HepG2 (cell line): Measurements from ENCODE around the gene SULT4A1. TPM values are rescaled to one million over a fixed set of nuclear protein-coding genes. Genes with fewer than 3 reads are reported as not detected.

ENCODE experiments used
- ARID2 ChIP-seq: sonication (generic); formaldehyde crosslinking; IDR thresholded peaks from 2 replicates; pipeline ENCODE4 v1.8.1; 2022; ENCODE audit warnings: mild to moderate bottlenecking, missing genetic modification reagents, borderline replicate concordance
- ATF3 ChIP-seq: sonication (generic); formaldehyde crosslinking; IDR thresholded peaks from 2 replicates; pipeline ENCODE4 v1.4.0; 2020; ENCODE audit warnings: missing genetic modification reagents
- CENPX ChIP-seq: sonication (generic); formaldehyde crosslinking; IDR thresholded peaks from 2 replicates; pipeline ENCODE4 v1.9.0; 2021; ENCODE audit warnings: mild to moderate bottlenecking, missing genetic modification reagents, moderate library complexity
- CERS6 ChIP-seq: sonication (generic); formaldehyde crosslinking; IDR thresholded peaks from 2 replicates; pipeline ENCODE4 v1.5.0; 2020; ENCODE audit warnings: missing genetic modification reagents
- GLMP ChIP-seq: sonication (generic); formaldehyde crosslinking; IDR thresholded peaks from 2 replicates; pipeline ENCODE4 v1.9.0; 2021; ENCODE audit warnings: missing genetic modification reagents, mild to moderate bottlenecking, borderline replicate concordance
- IRX3 ChIP-seq: sonication (generic); formaldehyde crosslinking; IDR thresholded peaks from 2 replicates; pipeline ENCODE4 v1.8.1; 2023; ENCODE audit warnings: mild to moderate bottlenecking, low read depth, missing genetic modification reagents, borderline replicate concordance
- MAFK ChIP-seq, 2 experiments: IDR thresholded peaks in 1 of 2; conservative IDR thresholded peaks in 1 of 2; 2 replicates each; pipeline ENCODE4 v1.6.1; 2011; ENCODE audit warnings: improper control_type of control experiment in 2 of 2, low read length in 2 of 2
- MAX ChIP-seq: IDR thresholded peaks from 2 replicates; pipeline ENCODE4 v1.6.1; 2012; ENCODE audit warnings: inconsistent platforms
- RFXANK ChIP-seq: IDR thresholded peaks from 2 replicates; pipeline ENCODE4 v1.6.1; 2016
- SAP130 ChIP-seq: IDR thresholded peaks from 2 replicates; pipeline ENCODE4 v1.6.1; 2016; ENCODE audit warnings: low read depth
- SETDB1 ChIP-seq: sonication (generic); formaldehyde crosslinking; IDR thresholded peaks from 2 replicates; pipeline ENCODE4 v1.5.1; 2020; ENCODE audit warnings: missing genetic modification reagents, mild to moderate bottlenecking, borderline replicate concordance
- TRAFD1 ChIP-seq: sonication (generic); formaldehyde crosslinking; IDR thresholded peaks from 2 replicates; pipeline ENCODE4 v1.5.1; 2020; ENCODE audit warnings: missing genetic modification reagents, mild to moderate bottlenecking, borderline replicate concordance
- ZNF121 ChIP-seq: sonication (generic); formaldehyde crosslinking; IDR thresholded peaks from 2 replicates; pipeline ENCODE4 v1.5.0; 2020; ENCODE audit warnings: mild to moderate bottlenecking, missing genetic modification reagents
- ZNF253 ChIP-seq: sonication (generic); formaldehyde crosslinking; IDR thresholded peaks from 2 replicates; pipeline ENCODE4 v1.8.0; 2022; ENCODE audit warnings: mild to moderate bottlenecking, missing genetic modification reagents, borderline replicate concordance
- ZNF280B ChIP-seq: sonication (generic); formaldehyde crosslinking; IDR thresholded peaks from 2 replicates; pipeline ENCODE4 v1.5.0; 2020; ENCODE audit warnings: missing genetic modification reagents, mild to moderate bottlenecking, borderline replicate concordance
- ZNF513 ChIP-seq: sonication (generic); formaldehyde crosslinking; conservative IDR thresholded peaks from 2 replicates; pipeline ENCODE4 v1.5.0; 2020; ENCODE audit warnings: missing genetic modification reagents
- ZNF552 ChIP-seq: sonication (generic); formaldehyde crosslinking; IDR thresholded peaks from 2 replicates; pipeline ENCODE4 v1.9.0; 2022; ENCODE audit warnings: missing genetic modification reagents, mild to moderate bottlenecking, borderline replicate concordance
- ZNF616 ChIP-seq: sonication (generic); formaldehyde crosslinking; IDR thresholded peaks from 2 replicates; pipeline ENCODE4 v1.5.0; 2020; ENCODE audit warnings: low read depth, mild to moderate bottlenecking, missing genetic modification reagents
- ZSCAN30 ChIP-seq: sonication (generic); formaldehyde crosslinking; IDR thresholded peaks from 2 replicates; pipeline ENCODE4 v1.5.0; 2020; ENCODE audit warnings: mild to moderate bottlenecking, missing genetic modification reagents
- ZUFSP ChIP-seq: sonication (generic); formaldehyde crosslinking; IDR thresholded peaks from 2 replicates; pipeline ENCODE4 v1.9.0; 2021; ENCODE audit warnings: missing genetic modification reagents, mild to moderate bottlenecking, borderline replicate concordance
- polyA plus RNA-seq, 8 experiments: library from polyadenylated mRNA; depleted of rRNA in 3 of 8; stranded (reverse) in 7 of 8; unstranded in 1 of 8; fragments of >200 nt; fragmentation: Illumina TruSeq in 4 of 8; extraction: Trizol in 4 of 8; gene quantifications; 2 replicates each; pipeline versions ENCODE4 v1.2.1 to v1.2.3, GENCODE V29; 2011 to 2016; ENCODE audit warnings: low read depth in 4 of 8, missing spikeins in 1 of 8, mixed read lengths in 1 of 8; ENCODE audit not compliant: insufficient read depth in 1 of 8
- total RNA-seq, 5 experiments: library from RNA; depleted of rRNA; stranded (reverse); fragments of >200 nt; fragmentation: Illumina TruSeq; extraction: Trizol; gene quantifications; 2 replicates each; pipeline ENCODE4 v1.2.3, GENCODE V29; 2016; ENCODE audit warnings: low read depth in 1 of 5

SULT4A1 gene
- total and polyA plus RNA-seq, 2 of the 13 experiments (the other 11 are each of a cell fraction or from before 2014, with no cell fraction given): not detected

GRCh38 chr22:43823353-43823908 is 38.9 kb downstream of the SULT4A1 start (continued):
- no peak for TF ChIP-seq RFXANK (CRISPR knock-in tag)
- no peak for TF ChIP-seq CENPX (CRISPR knock-in tag)
- no peak for TF ChIP-seq ZNF552 (CRISPR knock-in tag)
- peak; percentile 39; the same call in 1 of the 2 replicates for TF ChIP-seq SAP130 (CRISPR knock-in tag)
- TF ChIP-seq ZNF616 (CRISPR knock-in tag): no peak
- no peak for TF ChIP-seq TRAFD1 (CRISPR knock-in tag)
- no peak for TF ChIP-seq ZUFSP (CRISPR knock-in tag)
- no peak for TF ChIP-seq MAFK (conservative IDR thresholded peaks at IDR 0.05 in 1 of 2, IDR thresholded peaks at IDR 0.05 in 1 of 2; ENCODE audit: low read length in 2 of 2)
- TF ChIP-seq ZNF513: no peak
- no peak for TF ChIP-seq ARID2 (CRISPR knock-in tag)
- no peak for TF ChIP-seq SETDB1 (CRISPR knock-in tag)
- no peak for TF ChIP-seq IRX3
- TF ChIP-seq GLMP (CRISPR knock-in tag): no peak
- TF ChIP-seq ZSCAN30 (CRISPR knock-in tag): no peak
- TF ChIP-seq ZNF121: no peak
- TF ChIP-seq MAX: no peak
- TF ChIP-seq ATF3 (CRISPR knock-in tag): peak; percentile 54; the same call in 1 of the 2 replicates
- TF ChIP-seq ZNF253 (CRISPR knock-in tag): no peak
- TF ChIP-seq ZNF280B (CRISPR knock-in tag): no peak
- no peak for TF ChIP-seq CERS6 (CRISPR knock-in tag)
